Keratinocyte (primary cell): Measurements from ENCODE around the gene GPR37. TPM values are rescaled to one million over a fixed set of nuclear protein-coding genes. Genes with fewer than 3 reads are reported as not detected.

Experiments
- DNase-seq: peaks from one replicate; pipeline ENCODE4 v3.0.0-alpha.2; 2011; ENCODE audit warnings: low read depth, missing footprints, low spot score
- FAIRE-seq: peaks from 2 replicates; lab custom pipeline; 2011; peaks lifted over from hg19 to GRCh38; lab: Jason Lieb, UNC
- H2AFZ ChIP-seq: 2 replicates; pipeline ENCODE4 v1.6.0; 2012; ENCODE audit warnings: low read length, control low read depth, inconsistent platforms; ENCODE audit not compliant: control insufficient read depth
- H3K27ac ChIP-seq: 2 replicates; pipeline ENCODE4 v1.5.1; 2011; ENCODE audit warnings: low read length; ENCODE audit not compliant: control insufficient read depth, insufficient read depth
- H3K27me3 ChIP-seq: 3 replicates; pipeline ENCODE4 v1.6.0; 2011; ENCODE audit warnings: low read length; ENCODE audit not compliant: control insufficient read depth, insufficient read depth; ENCODE audit errors: extremely low read depth
- H3K36me3 ChIP-seq, 2 experiments: 2 replicates in 1 of 2; 3 replicates in 1 of 2; pipeline ENCODE4 v1.5.1; 2011; ENCODE audit warnings: low read length in 2 of 2, mild to moderate bottlenecking in 1 of 2; ENCODE audit not compliant: control insufficient read depth in 2 of 2, insufficient read depth in 2 of 2; ENCODE audit errors: extremely low read depth in 1 of 2
- H3K4me1 ChIP-seq: 3 replicates; pipeline ENCODE4 v1.5.1; 2011; ENCODE audit warnings: low read length; ENCODE audit not compliant: control insufficient read depth, insufficient read depth; ENCODE audit errors: extremely low read depth
- H3K4me2 ChIP-seq: 3 replicates; pipeline ENCODE4 v1.6.0; 2011; ENCODE audit warnings: low read depth, low read length; ENCODE audit not compliant: control insufficient read depth, insufficient read depth; ENCODE audit errors: extremely low read depth
- H3K4me3 ChIP-seq, 3 experiments: fragments of 200-600 bp in 1 of 3; sonication (generic) in 1 of 3; 2 replicates in 2 of 3; 3 replicates in 1 of 3; pipeline ENCODE4 v1.5.1; 2011 to 2016; ENCODE audit warnings: low read length in 3 of 3, mild to moderate bottlenecking in 3 of 3, control low read depth in 2 of 3, inconsistent platforms in 1 of 3, low read depth in 1 of 3, mixed read lengths in 1 of 3, mixed run types in 1 of 3, moderate library complexity in 1 of 3; ENCODE audit not compliant: control insufficient read depth in 2 of 3, insufficient read depth in 2 of 3; ENCODE audit errors: extremely low read depth in 1 of 3
- H3K79me2 ChIP-seq: 2 replicates; pipeline ENCODE4 v1.6.0; 2012; ENCODE audit warnings: low read length; ENCODE audit not compliant: control insufficient read depth, insufficient read depth
- H3K9ac ChIP-seq: 3 replicates; pipeline ENCODE4 v1.6.0; 2011; ENCODE audit warnings: low read length; ENCODE audit not compliant: control insufficient read depth, insufficient read depth; ENCODE audit errors: extremely low read depth
- H3K9me1 ChIP-seq: 3 replicates; pipeline ENCODE4 v1.6.0; 2011; ENCODE audit warnings: low read length; ENCODE audit not compliant: control insufficient read depth, insufficient read depth; ENCODE audit errors: extremely low read depth
- H3K9me3 ChIP-seq: 2 replicates; pipeline ENCODE4 v1.5.1; 2012; ENCODE audit warnings: low read depth, low read length; ENCODE audit not compliant: control insufficient read depth
- H4K20me1 ChIP-seq: 3 replicates; pipeline ENCODE4 v1.6.0; 2011; ENCODE audit warnings: low read length; ENCODE audit not compliant: control insufficient read depth, insufficient read depth; ENCODE audit errors: extremely low read depth
- CTCF ChIP-seq, 3 experiments: IDR thresholded peaks in 1 of 3; conservative IDR thresholded peaks in 1 of 3; optimal IDR thresholded peaks in 1 of 3; 2 replicates in 2 of 3; 3 replicates in 1 of 3; pipeline versions ENCODE3 to v1.5.1; 2011; ENCODE audit warnings: low read length in 3 of 3, mild to moderate bottlenecking in 3 of 3, moderate library complexity in 2 of 3, control low read depth in 1 of 3, inconsistent platforms in 1 of 3; ENCODE audit not compliant: insufficient read depth in 2 of 3; ENCODE audit errors: extremely low read depth in 1 of 3
- EZH2 ChIP-seq: IDR thresholded peaks from one replicate; pipeline ENCODE4 v1.6.1; 2012; ENCODE audit warnings: inconsistent platforms, mild to moderate bottlenecking, low read length, moderate library complexity
- dilution Hi-C: fragments of 300-500 bp; cut with MboI; formaldehyde crosslinking; loops from one replicate; pipeline ENCODE4 v1.7.0; 2020; ENCODE audit warnings: low sequenced_read_pairs; ENCODE audit not compliant: extremely low pct_ligation_motif_present
- polyA plus RNA-seq, 5 experiments: library from polyadenylated mRNA; depleted of rRNA in 3 of 5; stranded (reverse) in 3 of 5; stranded (forward) in 1 of 5; unstranded in 1 of 5; fragments of >200 nt; gene quantifications; 1 replicate in 1 of 5; 2 replicates in 3 of 5; 3 replicates in 1 of 5; pipeline versions ENCODE4 v1.2.1 to v1.2.3, GENCODE V29; 2011 to 2012; ENCODE audit warnings: missing spikeins in 2 of 5, low read depth in 1 of 5, low replicate concordance in 1 of 5

The GPR37 gene
- polyA plus RNA-seq, 1 donor (not counting 4 experiments of a cell fraction or from before 2014, with no cell fraction given) = 0.58 TPM

- peak overlapping the region; percentile 94 for H2AFZ ChIP-seq
- FAIRE-seq (no peak), DNase-seq (no peak)
- H3K27ac ChIP-seq = no peak overlapping the region
- H3K4me3 ChIP-seq = peak overlapping the region; percentile 53 to 87 (median 73)
- peak overlapping the region; percentile 94 for H3K4me2 ChIP-seq
- H3K9ac ChIP-seq = peak overlapping the region; percentile 54
- no peaks in the 10 kb centered on the region for H3K36me3 ChIP-seq
- TF ChIP-seq EZH2 (no peak), CTCF (optimal IDR thresholded peaks at IDR 0.05 in 1 of 3, IDR thresholded peaks at IDR 0.05 in 1 of 3, conservative IDR thresholded peaks at IDR 0.05 in 1 of 3; ENCODE audit: extremely low read depth in 1 of 3, insufficient read depth in 2 of 3, low read length in 3 of 3) (no peak)
- no peaks in the 10 kb centered on the region for H3K9me1 ChIP-seq
- peaks cover 10% of the 10 kb centered on the region for H3K4me1 ChIP-seq
- dilution Hi-C loops = loop anchor here (25.0 kb wide), 1 partner anchor 603 kb away; no protein-coding TSS in a partner anchor
- H3K27me3 ChIP-seq = peaks cover 18% of the 10 kb centered on the region
- H3K9me3 ChIP-seq = no peaks in the 10 kb centered on the region
- H4K20me1 ChIP-seq = no peaks in the 10 kb centered on the region
- no peaks in the 10 kb centered on the region for H3K79me2 ChIP-seq
Measured at GRCh38 chr7:124764847-124765400, 668 bp downstream of the GPR37 start.

GRCh38 chr7:124764051-124764846 lies 1.3 kb downstream of the GPR37 start:
- H3K4me1 ChIP-seq = peaks cover 10% of the 10 kb centered on the region
- no peak for FAIRE-seq
- H3K79me2 ChIP-seq = no peaks in the 10 kb centered on the region
- peak overlapping the region; percentile 94 for H2AFZ ChIP-seq
- no peak for DNase-seq
- H3K9ac ChIP-seq = no peak overlapping the region
- H4K20me1 ChIP-seq = no peaks in the 10 kb centered on the region
- H3K4me2 ChIP-seq = peak overlapping the region; percentile 94
- dilution Hi-C loops = loop anchor here (25.0 kb wide), 1 partner anchor 602 kb away; no protein-coding TSS in a partner anchor
- H3K9me3 ChIP-seq = no peaks in the 10 kb centered on the region
- peaks cover 18% of the 10 kb centered on the region for H3K27me3 ChIP-seq
- H3K27ac ChIP-seq = no peak overlapping the region
- H3K36me3 ChIP-seq = no peaks in the 10 kb centered on the region
- H3K9me1 ChIP-seq = no peaks in the 10 kb centered on the region
- H3K4me3 ChIP-seq = peak overlapping the region; percentile 53 to 87 (median 73)
- TF ChIP-seq EZH2 = peak; percentile 58
- TF ChIP-seq CTCF (optimal IDR thresholded peaks at IDR 0.05 in 1 of 3, IDR thresholded peaks at IDR 0.05 in 1 of 3, conservative IDR thresholded peaks at IDR 0.05 in 1 of 3; ENCODE audit: extremely low read depth in 1 of 3, insufficient read depth in 2 of 3, low read length in 3 of 3) = no peak
